Stimulated activated naive B cell treated with anti-CD40 and anti-IgM and Interleukin-4, amounts not matched to agents 10 μg/mL and 1 μg/mL and 100 μg/mL, for 72 hours (primary cell): ENCODE data around the gene SSBP3.
"Not testable (repeated sequence)": the region's sequence is repeated elsewhere in the genome, so short reads cannot be mapped to it uniquely, and the experiment has no call there.

Source experiments
- ATAC-seq, 2 donors: fragments of 150-1000 bp; cut with Tn5 transposase; replicated peaks; 2 replicates each; pipeline ENCODE4 v1.10.0; 2021; ENCODE audit warnings: moderate library complexity in 1 of 2
- DNase-seq: peaks from one replicate; pipeline ENCODE4 v3.0.0; 2021
- H3K27ac Mint-ChIP-seq: one replicate; pipeline ENCODE4 v1.8.0; 2022; ENCODE audit warnings: mild to moderate bottlenecking, mixed read lengths
- H3K27me3 Mint-ChIP-seq, 2 donors: one replicate each; pipeline ENCODE4 v1.8.0; 2022; ENCODE audit warnings: mixed read lengths in 2 of 2
- H3K36me3 Mint-ChIP-seq, 2 donors: one replicate each; pipeline ENCODE4 v1.8.0; 2022; ENCODE audit warnings: mixed read lengths in 2 of 2, mild to moderate bottlenecking in 1 of 2
- H3K4me1 Mint-ChIP-seq, 2 donors: one replicate each; pipeline ENCODE4 v1.8.0; 2022; ENCODE audit warnings: mixed read lengths in 2 of 2, mild to moderate bottlenecking in 1 of 2
- H3K4me3 Mint-ChIP-seq, 2 donors: one replicate each; pipeline ENCODE4 v1.8.0; 2022; ENCODE audit warnings: mild to moderate bottlenecking in 2 of 2, mixed read lengths in 2 of 2, moderate library complexity in 1 of 2
- H3K9me3 Mint-ChIP-seq, 2 donors: one replicate each; pipeline ENCODE4 v1.8.0; 2022; ENCODE audit warnings: mixed read lengths in 2 of 2, mild to moderate bottlenecking in 1 of 2

Gene SSBP3

GRCh38 chr1:54392401-54392800, 13.8 kb downstream of the SSBP3 start:
- no peaks in the 10 kb centered on the region for H3K9me3 Mint-ChIP-seq
- no peaks in the 10 kb centered on the region for H3K27me3 Mint-ChIP-seq
- no peak overlapping the region for H3K27ac Mint-ChIP-seq
- ATAC-seq (no peak), DNase-seq (no peak)
- peaks cover 0 to 2% of the 10 kb centered on the region in 2 donors for H3K4me1 Mint-ChIP-seq
- H3K4me3 Mint-ChIP-seq: no peak overlapping the region
- H3K36me3 Mint-ChIP-seq: peaks cover 4 to 20% of the 10 kb centered on the region in 2 donors

DNA sequence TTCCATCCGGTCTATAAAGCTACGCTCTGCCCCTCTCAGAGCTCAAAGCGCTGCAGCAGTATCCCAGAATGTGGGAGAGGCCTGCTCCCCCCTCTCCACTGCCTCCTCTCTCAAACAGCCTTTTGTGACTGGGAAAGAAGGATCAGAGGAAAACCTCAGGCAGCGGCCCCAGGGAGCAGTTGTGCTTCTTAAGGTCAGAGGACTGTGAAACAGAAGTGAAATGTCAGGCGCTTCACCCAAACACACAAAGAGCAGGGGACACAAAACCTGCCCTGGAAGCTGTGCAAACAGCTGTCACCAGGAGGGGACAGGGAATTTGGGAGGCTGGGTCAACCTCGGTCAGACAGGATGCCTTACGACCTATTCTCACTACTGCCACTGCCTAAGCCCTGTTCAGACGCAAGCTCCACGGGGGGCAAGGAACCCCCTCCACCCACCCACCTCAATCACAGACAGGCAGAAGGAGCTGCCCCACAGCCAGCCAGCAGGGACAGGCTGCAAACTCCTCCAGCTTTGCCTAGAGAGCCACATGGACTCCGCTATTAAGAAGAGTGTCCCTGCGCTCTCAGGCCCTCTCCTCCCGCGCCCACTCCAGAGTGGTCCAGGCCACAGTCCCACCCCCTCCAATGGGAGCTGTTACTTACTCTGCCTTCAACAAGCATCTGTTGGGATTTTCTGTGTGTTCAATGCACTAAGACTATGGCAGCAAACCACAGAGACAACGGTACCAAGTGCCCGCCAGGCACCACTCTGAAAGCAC, 14.6 kb downstream of the SSBP3 start:
- ATAC-seq (no peak), DNase-seq (no peak)
- peaks cover 0 to 2% of the 10 kb centered on the region in 2 donors for H3K4me1 Mint-ChIP-seq
- peaks cover 4 to 17% of the 10 kb centered on the region in 2 donors for H3K36me3 Mint-ChIP-seq
- H3K27ac Mint-ChIP-seq: no peak overlapping the region
- no peak overlapping the region for H3K4me3 Mint-ChIP-seq
- H3K27me3 Mint-ChIP-seq: no peaks in the 10 kb centered on the region
- no peaks in the 10 kb centered on the region for H3K9me3 Mint-ChIP-seq

DNA sequence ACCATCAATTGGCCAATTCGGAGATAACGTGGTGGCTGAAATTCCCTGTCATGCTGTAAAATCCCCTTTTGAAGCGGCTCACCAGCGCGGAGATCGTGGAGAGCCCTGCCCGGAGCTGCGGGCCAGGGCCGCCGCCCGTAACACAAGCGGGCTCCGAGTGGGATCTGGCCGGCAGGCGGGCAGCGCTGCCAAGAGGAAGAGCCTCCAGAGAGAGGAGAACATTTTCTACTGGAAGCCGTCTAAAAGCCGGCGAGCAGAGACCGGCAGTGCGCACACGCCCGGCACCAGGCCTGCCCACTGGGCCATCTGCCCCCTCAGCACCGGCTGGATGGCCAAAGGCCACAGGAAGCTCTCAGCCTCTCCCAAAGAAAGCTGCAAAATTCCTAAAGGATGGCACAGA, 15.5 kb downstream of the SSBP3 start:
- Mint-ChIP-seq H3K4me3 (no peak overlapping the region), H3K27me3 (no peaks in the 10 kb centered on the region), H3K36me3 (peaks cover 4 to 17% of the 10 kb centered on the region in 2 donors), H3K27ac (no peak overlapping the region), H3K9me3 (no peaks in the 10 kb centered on the region), H3K4me1 (peaks cover 0 to 2% of the 10 kb centered on the region in 2 donors)
- DNase-seq: no peak
- ATAC-seq: no peak

DNA sequence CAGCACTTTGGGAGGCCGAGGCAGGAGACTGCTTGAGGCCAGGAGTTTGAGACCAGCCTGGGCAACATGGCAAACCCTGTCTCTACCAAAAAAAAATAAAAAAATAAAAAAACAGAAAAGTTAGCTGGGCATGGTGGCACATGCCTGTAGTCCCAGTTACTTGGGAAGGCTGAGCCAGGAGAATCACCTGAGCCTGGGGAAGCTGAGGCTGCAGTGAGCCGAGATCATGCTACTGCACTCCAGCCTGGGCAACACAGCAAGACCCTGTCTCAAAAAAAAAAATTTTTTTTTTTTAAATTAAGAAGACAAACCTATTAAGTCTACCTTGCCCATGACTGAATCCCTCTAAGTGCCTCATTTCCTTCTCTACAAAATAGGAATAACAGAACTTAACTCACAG, 16.6 kb downstream of the SSBP3 start:
- not testable (repeated sequence) for H3K27ac Mint-ChIP-seq, H3K4me1 Mint-ChIP-seq, H3K4me3 Mint-ChIP-seq, ATAC-seq, H3K27me3 Mint-ChIP-seq, DNase-seq, H3K9me3 Mint-ChIP-seq
- peaks cover 4 to 17% of the 10 kb centered on the region in 2 donors for H3K36me3 Mint-ChIP-seq

GRCh38 chr1:54387419-54387818, 18.8 kb downstream of the SSBP3 start:
- no peak overlapping the region for H3K27ac Mint-ChIP-seq
- ATAC-seq (no peak), DNase-seq (no peak)
- H3K36me3 Mint-ChIP-seq: peaks cover 0 to 8% of the 10 kb centered on the region in 2 donors
- no peaks in the 10 kb centered on the region for H3K9me3 Mint-ChIP-seq
- no peak overlapping the region for H3K4me3 Mint-ChIP-seq
- no peaks in the 10 kb centered on the region for H3K4me1 Mint-ChIP-seq
- no peaks in the 10 kb centered on the region for H3K27me3 Mint-ChIP-seq

- no peak for ATAC-seq
- peaks cover 3 to 6% of the 10 kb centered on the region in 2 donors for H3K4me1 Mint-ChIP-seq
- no peaks in the 10 kb centered on the region for H3K9me3 Mint-ChIP-seq
- no peaks in the 10 kb centered on the region for H3K36me3 Mint-ChIP-seq
- H3K27ac Mint-ChIP-seq: no peak overlapping the region
- no peaks in the 10 kb centered on the region for H3K27me3 Mint-ChIP-seq
- DNase-seq: no peak
- no peak overlapping the region for H3K4me3 Mint-ChIP-seq
Observed at GRCh38 chr1:54385727-54386022, 20.5 kb downstream of the SSBP3 start.

GRCh38 chr1:54384918-54385726, 21.1 kb downstream of the SSBP3 start:
- H3K4me3 Mint-ChIP-seq: no peak overlapping the region
- peaks cover 3 to 6% of the 10 kb centered on the region in 2 donors for H3K4me1 Mint-ChIP-seq
- peaks cover 0 to 2% of the 10 kb centered on the region in 2 donors for H3K36me3 Mint-ChIP-seq
- H3K9me3 Mint-ChIP-seq: no peaks in the 10 kb centered on the region
- ATAC-seq (no peak), DNase-seq (no peak)
- peak overlapping the region; percentile 20 for H3K27ac Mint-ChIP-seq
- H3K27me3 Mint-ChIP-seq: no peaks in the 10 kb centered on the region

DNA sequence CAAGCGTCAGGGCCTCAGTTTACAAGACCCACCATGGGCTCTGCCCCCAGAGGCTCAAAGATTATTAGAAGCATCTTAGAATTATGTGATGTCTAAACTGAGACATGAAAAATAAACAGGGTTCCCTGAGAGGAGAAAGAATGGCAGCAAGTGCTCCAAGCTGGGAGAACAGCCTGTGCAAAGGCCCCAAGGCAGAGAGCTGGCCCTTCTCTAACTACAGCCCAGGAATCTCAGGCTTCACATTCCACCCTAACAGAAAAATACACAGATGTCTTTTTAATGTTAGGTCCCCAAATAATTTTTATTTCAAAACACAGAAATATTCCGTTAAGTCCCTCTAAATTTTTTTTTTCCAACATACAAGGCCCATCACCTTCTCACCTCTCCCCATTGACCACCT, 21.7 kb downstream of the SSBP3 start:
- Mint-ChIP-seq H3K36me3 (peaks cover 0 to 2% of the 10 kb centered on the region in 2 donors), H3K27me3 (no peaks in the 10 kb centered on the region), H3K4me3 (no peak overlapping the region), H3K4me1 (peaks cover 3 to 6% of the 10 kb centered on the region in 2 donors), H3K9me3 (no peaks in the 10 kb centered on the region), H3K27ac (no peak overlapping the region)
- DNase-seq: no peak
- no peak for ATAC-seq

DNA sequence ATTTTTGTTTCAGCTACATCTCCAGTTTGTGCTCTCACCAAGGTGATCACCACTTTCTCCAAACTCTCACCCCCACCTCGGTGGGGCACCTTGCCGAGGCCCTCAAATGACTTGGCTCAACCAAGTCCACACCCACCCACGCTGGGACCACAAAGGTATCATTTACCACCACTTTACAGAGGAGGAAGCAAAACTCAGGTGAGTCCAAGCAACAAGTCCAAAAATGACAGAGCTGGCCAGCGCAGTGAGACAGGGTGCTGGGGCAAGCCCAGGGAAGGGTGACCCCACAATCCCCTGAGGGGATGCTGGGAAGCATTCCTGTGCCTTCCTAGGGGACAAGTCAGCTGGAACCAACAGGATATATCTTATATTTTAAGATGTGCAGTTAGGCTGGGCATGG, 24.7 kb downstream of the SSBP3 start:
- no peaks in the 10 kb centered on the region for H3K9me3 Mint-ChIP-seq
- H3K27ac Mint-ChIP-seq: peak overlapping the region; percentile 15
- peaks cover 0 to 2% of the 10 kb centered on the region in 2 donors for H3K36me3 Mint-ChIP-seq
- peaks cover 13 to 28% of the 10 kb centered on the region in 2 donors for H3K4me1 Mint-ChIP-seq
- no peaks in the 10 kb centered on the region for H3K27me3 Mint-ChIP-seq
- no peak overlapping the region for H3K4me3 Mint-ChIP-seq
- DNase-seq: no peak
- ATAC-seq: peak in 1 of 2 donors; percentile 44

DNA sequence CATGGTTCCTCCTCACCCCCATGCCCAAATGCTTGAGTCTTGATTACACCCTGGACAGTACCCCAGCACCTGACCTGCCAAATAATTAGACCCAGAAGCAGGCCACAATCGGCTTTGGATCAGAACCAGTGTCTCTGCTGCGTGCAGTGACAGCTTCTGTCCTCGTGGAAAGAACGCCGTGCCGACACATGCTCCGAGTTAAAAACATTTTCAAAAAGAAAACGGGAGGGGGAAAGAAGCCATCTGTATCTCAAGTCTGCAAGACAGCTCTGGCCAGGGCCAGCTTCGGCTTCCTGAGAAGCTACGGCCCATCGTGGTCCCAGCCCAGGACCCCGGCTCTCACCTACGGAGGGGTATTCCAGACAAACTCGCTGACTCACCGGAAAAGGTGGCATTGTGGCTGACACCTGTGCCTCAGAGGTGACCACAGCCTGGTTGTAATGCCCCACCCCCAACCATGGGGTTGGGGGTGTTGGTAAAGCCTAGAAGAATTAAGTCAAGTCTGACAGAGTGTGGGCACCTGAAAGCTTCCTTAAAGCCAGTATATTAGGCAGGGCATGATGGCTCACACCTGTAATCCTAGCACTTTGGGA, 25.8 kb downstream of the SSBP3 start:
- H3K9me3 Mint-ChIP-seq: no peaks in the 10 kb centered on the region
- peaks cover 0 to 2% of the 10 kb centered on the region in 2 donors for H3K36me3 Mint-ChIP-seq
- H3K4me3 Mint-ChIP-seq: no peak overlapping the region
- no peak for ATAC-seq
- no peak for DNase-seq
- H3K27ac Mint-ChIP-seq: peak overlapping the region; percentile 56
- H3K27me3 Mint-ChIP-seq: no peaks in the 10 kb centered on the region
- H3K4me1 Mint-ChIP-seq: peaks cover 19 to 32% of the 10 kb centered on the region in 2 donors

DNA sequence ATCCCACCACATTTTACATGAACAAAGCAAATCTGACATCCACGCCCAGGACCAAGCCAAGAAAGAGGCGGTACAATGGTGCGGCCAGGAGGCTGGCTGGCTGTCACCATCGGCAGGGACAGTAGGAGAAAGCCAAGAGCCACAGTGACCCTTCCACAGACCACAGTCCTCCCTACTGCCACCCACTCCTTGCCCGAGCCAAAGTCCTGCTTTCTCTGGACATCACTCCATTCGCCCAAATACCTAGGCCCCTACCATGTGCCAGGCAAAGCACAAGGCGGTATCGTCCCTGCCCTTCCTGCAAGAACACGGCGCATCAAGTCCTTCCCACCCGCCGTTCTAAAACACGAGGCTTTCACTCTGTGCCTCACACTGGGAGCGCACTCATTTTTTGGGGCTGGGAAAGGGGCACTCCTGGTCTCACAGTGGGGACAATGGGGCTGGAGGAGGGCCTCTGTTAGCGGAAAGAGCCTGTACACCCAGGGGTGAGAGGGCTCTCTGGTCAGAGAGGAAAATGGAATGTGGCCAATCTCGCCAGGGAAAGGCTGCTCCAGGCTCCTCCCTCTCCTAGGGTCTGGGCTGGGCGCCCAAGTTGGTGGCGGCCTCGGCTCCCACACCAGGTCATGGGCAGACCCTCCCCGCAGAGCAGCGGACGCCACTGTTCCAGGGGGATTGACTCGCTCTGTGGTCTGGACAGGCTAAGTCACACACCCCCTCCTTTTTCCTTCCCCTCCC, 26.5 kb downstream of the SSBP3 start:
- ATAC-seq (no peak), DNase-seq (no peak)
- peaks cover 0 to 2% of the 10 kb centered on the region in 2 donors for H3K36me3 Mint-ChIP-seq
- H3K9me3 Mint-ChIP-seq: no peaks in the 10 kb centered on the region
- H3K4me1 Mint-ChIP-seq: peaks cover 21 to 32% of the 10 kb centered on the region in 2 donors
- no peaks in the 10 kb centered on the region for H3K27me3 Mint-ChIP-seq
- H3K4me3 Mint-ChIP-seq: no peak overlapping the region
- H3K27ac Mint-ChIP-seq: no peak overlapping the region

- Mint-ChIP-seq H3K9me3 (no peaks in the 10 kb centered on the region), H3K4me3 (no peak overlapping the region)
Observed at GRCh38 chr1:54378874-54379554, 27.2 kb downstream of the SSBP3 start.

GRCh38 chr1:54378157-54378873, 27.9 kb downstream of the SSBP3 start:
- H3K27ac Mint-ChIP-seq: peak overlapping the region; percentile 80
- H3K27me3 Mint-ChIP-seq: no peaks in the 10 kb centered on the region
- H3K9me3 Mint-ChIP-seq: no peaks in the 10 kb centered on the region
- ATAC-seq: no peak
- H3K4me1 Mint-ChIP-seq: peaks cover 29 to 32% of the 10 kb centered on the region in 2 donors
- DNase-seq: no peak
- peaks cover 0 to 2% of the 10 kb centered on the region in 2 donors for H3K36me3 Mint-ChIP-seq
- H3K4me3 Mint-ChIP-seq: no peak overlapping the region

More at GRCh38 chr1:54378874-54379554, 27.2 kb downstream of the SSBP3 start:
- ATAC-seq: no peak
- DNase-seq: no peak
- H3K27ac Mint-ChIP-seq: no peak overlapping the region
- no peaks in the 10 kb centered on the region for H3K27me3 Mint-ChIP-seq
- H3K4me1 Mint-ChIP-seq: peaks cover 24 to 32% of the 10 kb centered on the region in 2 donors
- peaks cover 0 to 2% of the 10 kb centered on the region in 2 donors for H3K36me3 Mint-ChIP-seq
